Stimulated activated naive CD4-positive, alpha-beta T cell (primary cell): ENCODE measurements around the gene APOA5.

Experiments
- DNase-seq, 6 experiments: peaks; one replicate each; lab custom pipeline; 2025; lab: John Stamatoyannopoulos, UW

The APOA5 gene

DNA sequence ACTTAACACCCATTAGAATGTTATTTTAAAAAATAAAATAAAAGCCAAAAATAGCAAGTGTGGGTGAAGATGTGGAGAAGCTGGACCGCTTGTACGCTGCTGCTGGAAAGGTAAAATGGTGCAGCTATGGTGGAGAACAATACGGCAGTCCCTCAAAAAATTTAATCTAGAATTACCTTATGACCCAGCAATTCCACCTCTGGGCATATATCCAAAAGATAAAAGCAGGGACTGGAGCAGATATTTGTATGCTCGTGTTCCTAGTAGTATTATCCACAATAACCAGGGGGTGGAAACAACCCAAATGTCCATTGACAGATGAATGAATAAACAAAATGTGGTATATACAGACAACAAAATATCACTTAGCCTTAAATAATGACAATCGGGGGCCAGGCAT, 6.1 kb upstream of the APOA5 start:
- no peak for DNase-seq

DNA sequence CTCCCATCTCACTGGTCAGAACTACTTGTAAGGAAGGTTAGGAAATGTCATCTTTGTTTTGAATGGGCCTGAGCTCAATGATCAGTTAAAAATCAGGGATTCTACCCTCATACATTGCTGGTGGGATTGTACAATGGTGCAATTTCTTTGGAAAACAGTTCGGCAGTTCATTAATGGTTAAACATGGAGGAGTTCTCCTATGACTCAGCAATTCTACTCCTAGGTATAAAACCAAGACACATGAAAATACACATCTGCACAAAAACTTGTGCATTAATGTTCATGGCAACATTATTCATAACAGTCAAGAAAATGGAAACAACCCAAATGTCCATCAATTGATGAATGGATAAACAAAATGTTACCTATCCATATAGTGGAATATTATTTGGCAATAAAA, 4.9 kb upstream of the APOA5 start:
- no peak for DNase-seq

DNA sequence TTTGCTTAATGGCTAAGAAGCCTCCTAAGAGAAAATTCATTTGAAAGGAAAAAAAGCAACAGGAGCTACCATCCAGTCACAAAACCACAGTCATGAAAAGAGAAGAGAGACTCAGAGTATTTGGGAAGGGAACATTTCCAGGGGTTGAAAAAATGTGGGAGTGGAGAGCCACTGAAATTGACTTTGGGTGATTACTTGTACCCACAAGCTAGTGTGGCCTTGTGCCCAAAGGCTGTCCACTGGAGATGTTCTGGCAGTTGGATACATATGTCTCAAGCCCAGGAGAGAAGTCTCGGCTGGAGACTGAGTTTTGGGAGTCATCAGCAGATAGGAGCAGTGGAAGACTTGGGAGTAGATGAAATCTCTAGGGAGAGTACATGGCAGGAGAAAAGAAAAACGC, 3.2 kb upstream of the APOA5 start:
- no peak for DNase-seq

DNA sequence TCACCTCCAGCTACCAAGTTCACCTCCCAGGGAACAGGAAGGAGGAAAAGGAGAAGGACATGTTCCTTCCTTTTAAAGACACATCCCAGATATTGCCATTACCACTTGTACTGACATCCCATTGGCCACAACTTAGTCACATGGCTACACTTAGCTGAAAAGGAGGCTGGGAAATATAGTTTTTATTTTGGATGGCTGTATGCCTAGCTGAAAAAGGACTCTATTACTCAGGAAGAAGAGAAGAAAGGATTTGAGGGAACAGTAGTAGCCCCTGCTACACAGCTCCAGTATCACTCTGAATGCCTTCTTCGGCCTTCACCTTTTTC, 2.1 kb upstream of the APOA5 start:
- DNase-seq: no peak

DNA sequence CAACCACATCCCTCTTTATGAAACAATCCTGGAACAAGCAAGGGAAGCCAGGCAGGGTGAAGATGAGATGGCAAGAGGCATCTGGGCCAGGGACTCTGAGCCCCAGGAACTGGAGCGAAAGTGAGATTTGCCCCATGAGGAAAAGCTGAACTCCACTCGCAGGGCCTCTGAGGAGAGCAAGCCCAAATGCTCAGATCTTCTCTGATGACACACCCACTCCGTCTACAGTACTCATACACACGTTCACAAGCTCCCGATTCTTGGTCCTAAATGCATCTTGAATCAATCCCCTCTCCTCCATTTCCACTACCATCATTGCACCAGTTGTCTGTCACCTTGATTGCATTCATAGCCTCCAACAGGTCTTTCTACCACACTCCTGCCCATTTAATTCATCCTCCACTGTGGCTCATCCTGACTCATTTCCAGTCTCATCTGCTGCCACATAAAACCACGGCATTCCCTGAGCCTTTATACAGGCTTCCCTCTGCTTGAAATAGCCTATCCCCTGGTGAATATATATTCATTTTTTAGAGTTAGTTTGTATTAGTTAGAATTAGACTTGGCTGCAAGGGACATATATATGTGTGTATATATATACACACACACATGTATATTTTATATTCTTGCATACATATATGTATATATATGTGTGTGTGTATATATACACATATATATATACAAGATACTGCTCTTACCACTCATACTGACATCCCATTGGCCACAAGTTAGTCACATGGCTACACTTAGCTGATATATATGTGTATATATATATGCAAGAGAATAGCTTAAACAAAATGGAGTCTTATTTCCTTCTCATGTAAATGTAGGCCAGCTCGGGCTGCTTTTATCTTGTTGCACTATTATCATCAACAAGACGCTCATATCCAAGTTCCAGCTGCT, 1.4 kb upstream of the APOA5 start:
- no peak for DNase-seq

DNA sequence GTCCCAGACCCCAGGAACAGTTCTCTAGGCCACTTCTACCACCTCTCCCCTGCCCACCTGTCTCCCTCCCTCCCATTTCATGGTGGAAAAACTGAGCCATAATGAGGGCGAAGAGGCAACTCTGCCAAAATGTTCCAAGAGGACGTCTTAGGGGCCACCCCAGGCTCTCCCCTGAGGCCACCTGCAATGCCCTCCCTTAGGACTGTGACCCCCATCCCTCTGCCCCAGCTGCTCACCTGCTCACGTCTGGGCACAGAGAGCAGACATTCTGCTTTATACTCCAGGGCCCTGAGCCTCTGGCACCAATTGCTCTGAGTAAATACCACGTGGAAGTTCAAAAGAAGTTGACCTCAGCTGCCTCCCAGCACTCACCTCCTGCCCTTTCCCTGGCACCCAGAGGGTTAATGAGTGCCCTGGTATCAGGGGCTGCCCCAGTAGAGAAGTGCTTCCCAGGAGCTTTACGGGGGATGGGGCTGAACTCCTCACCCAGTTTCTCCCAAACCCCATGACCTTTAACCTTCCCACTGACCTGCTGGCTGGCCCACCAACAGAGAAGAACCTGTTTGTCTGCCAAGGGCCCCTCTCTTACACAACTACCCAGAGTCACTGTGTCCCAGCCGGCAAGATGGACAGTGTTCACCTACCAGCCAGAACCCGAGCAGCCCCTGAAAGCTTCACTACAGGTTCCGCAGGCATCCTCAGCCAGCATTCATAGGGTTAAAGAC, 627 bp upstream of the APOA5 start:
- no peak for DNase-seq

DNA sequence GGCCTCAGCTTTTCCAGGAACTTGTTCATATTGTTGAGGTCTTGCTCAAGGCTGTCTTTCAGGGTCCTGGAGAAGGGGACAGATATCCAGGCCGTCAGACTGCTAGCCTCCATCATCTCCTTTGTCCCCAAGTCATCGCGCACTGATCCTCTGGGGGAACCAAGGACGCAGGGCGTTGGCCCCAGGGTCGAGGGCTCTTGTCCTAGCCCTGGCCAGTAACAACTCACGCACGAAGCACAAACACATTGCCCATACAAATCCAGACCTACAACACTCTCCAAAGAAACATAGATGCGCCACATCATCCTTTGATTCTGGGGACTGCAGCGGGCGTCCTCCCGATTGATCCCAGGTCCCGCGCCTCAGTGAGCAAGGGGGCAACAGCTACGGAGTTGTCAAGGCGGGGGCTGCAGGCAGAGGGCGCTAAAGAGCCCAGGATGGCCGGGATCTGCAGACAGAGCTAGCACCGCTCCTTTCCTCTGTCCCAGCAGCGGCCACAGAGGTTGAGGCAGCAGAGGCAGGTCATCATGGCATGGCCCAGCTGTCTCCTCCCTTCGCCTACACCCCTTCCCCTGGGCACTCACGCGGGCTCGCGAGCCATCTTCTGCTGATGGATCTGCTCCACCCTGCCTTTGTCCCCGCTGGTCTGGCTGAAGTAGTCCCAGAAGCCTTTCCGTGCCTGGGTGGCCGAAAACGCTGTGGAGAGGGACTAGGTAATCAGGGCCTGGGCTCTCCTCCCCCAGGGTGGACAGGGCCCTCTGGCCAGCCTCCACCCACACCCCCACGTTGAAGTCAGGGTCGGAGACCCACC, 472 bp downstream of the APOA5 start:
- peak; percentile 27 to 78 (median 66) for DNase-seq

DNA sequence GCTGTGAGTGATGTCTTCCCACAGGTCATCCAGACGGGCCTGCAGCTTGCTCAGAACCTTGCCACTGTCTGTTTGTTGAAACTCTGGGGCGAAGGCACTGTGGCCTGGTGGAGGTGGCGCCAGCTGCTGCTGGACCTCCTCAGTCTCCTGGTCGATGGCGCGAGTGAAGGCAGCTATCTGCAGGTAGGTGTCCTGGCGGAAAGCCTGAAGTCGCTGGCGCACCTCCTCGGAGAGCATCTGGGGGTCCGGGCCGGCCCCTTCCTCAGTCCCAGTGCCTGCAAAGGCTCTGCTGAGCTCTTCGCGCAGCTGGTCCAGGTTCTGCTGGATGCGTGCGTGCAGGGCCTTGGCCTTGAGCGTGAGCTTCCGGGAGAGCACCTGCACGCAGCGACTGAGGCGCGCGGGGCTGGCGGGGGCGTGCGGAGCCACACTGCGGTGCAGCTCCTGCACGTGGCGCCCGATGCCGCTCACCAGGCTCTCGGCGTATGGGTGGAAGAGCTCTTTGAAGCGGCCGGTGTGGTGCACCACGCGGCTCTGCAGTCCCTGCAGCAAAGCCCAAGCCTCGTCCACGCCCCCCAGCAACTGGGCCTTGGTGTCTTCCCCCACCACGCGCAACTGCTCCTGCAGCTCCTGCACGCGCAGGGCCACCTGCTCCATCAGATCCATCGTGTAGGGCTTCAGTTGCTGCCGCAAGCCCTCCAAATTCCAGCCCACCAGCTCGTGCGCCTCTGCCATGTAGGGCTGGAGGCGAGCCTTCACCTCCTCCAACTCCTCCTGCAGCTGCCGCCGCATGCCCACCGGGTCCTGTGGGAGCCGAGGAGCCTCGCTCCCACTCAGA, 1.3 kb downstream of the APOA5 start:
- DNase-seq: no peak

DNA sequence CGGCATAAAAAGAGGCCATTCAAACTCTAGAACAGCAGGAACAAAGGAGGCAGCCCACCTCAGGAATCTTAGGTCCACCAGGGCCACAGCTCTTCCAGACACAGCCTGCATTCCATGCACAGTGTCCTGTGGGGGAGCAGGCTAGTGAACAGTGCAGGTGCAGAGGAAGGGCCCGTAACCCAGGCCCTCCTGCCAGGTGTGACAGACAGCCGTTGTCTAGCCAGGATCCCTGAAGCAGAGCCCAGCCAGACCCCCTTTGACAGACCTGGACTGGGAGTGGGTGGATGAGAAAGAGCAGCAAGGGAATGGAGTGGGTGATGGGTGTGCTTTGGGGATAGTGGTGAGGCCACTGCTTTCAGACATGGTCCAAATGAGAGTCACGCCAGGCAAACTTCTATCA, 2.7 kb downstream of the APOA5 start:
- DNase-seq: no peak

DNA sequence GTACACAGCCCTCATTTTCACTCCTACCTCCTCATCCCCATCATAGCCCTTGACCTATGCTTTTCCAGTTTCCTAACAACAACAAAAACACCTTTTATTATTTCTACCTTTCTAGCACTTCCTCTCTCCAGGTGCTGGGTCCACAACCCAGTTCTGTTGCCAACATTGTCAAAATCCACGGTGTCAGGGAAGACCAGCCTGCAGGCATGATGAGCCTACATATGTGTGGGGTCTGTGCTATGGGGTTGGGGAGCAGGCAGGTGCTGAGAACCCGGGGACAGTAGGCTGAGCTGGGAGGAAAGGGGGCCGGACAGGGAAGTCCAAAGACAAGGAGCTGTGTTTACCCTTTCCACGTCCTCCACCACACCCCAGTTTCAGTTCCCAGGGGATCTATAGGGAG, 3.1 kb downstream of the APOA5 start:
- no peak for DNase-seq

DNA sequence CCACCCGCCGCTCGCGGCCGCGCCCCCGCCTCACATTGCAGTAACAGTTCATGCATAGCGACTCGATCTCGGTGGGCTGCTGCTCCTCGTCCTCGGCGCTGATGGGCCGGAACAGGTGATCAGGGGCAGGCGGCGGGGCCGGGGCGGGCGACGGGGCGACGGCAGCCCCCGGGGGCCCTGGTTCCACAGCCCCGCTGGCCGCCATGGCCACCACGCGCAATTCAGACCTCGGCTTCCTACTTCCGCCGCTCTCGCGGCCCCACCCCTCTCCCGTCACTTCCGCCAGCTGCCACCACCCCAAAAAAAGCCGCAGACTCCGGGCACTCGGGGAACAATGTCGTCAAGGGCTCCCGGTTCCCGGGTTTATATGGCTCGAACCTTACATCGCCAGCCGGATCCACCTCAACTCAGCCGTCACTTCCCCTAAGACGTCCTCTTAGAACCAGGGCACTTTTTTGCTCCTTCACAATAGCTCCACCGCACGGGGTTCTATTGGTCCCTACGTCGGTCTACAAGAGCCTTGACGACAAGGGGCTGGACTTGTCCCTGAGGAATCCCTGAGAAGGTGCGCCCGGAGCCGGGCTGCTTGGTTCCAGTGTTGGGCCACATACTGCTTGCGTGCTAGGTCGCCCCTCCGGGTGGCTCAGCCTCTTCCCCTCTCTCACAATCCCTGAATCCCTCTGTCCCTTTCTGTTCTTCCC, 3.7 kb downstream of the APOA5 start, which contains the start of gene ZPR1:
Gene ZPR1 (minus strand): TSS at position 238 of the 701 bp plus-strand sequence. CDS start 33 bp downstream, at position 205.
- peak; percentile 73 to 89 (median 81) for DNase-seq

DNA sequence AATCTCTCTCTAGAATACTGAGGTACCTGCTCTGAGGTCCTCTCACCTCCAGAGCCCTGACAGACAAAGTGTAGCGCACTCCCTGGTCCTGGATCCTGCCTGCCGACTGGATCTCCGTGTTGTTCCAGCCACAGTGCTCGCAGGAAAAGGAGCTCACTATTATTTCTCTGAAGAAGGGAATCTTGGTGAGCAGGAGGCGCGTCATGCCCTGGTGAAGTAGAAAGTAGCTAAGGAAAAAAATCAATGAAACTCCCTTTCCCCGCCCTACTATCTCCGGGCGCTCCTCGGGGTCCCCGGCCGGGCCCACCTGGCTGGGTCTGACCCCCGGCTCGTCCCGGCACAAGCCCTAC, 4.3 kb downstream of the APOA5 start:
- DNase-seq: no peak

DNA sequence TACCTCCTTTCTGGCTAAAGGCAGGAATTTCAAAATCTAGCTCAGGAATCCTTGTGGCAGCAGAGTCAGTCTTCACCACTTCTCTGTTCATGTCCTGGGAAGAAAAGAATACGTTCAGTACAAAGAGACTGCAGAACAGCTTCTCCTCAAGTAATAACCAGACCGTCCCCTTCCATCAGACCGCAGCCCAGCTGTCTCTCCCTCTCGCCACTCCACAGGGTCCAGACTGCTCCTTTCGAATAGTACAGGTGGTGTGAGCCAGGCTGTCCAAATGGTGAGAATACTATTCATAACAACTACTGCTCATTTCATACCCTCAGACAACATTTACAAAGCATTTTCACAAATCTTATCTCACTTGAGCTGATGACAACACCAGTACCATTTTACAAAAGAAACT, 4.7 kb downstream of the APOA5 start:
- DNase-seq: no peak

DNA sequence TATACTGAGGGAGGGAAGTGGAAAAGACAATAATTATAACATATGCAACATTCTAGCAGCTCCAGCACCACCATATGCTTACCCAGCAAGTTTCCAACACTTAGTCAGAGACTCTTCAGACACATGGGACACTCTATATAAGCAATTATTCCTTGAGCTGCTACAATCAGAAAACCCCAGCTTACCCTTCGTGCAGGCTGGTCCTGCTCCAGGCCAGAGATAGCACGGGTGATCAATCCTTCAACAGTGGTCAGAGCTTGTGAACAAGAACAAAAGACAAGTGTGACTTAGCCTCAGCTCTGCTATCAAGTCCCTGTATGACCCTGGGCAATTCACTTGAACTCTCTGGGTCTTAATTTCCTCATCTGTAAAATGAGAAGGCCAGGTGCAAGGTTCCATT, 5.4 kb downstream of the APOA5 start:
- DNase-seq: no peak

DNA sequence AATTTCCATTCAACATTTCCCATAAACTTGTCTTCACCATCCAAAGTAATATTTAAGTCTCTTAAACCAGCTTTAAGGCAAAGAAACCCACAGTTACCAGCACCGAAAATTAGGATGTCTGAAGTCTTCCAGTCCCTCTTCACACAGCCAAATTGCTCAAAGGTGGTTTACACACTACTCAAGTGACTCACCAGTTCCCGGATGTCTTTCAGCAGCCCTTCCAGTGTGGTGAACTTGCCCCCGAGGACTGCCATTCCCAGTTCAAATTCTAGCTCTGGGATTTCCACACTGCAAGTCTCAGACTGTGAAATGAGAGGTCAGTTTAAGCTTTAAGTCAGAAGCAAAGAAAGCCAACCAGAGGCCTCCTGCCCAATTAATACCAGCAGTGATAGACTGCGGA, 9.0 kb downstream of the APOA5 start:
- DNase-seq: no peak

DNA sequence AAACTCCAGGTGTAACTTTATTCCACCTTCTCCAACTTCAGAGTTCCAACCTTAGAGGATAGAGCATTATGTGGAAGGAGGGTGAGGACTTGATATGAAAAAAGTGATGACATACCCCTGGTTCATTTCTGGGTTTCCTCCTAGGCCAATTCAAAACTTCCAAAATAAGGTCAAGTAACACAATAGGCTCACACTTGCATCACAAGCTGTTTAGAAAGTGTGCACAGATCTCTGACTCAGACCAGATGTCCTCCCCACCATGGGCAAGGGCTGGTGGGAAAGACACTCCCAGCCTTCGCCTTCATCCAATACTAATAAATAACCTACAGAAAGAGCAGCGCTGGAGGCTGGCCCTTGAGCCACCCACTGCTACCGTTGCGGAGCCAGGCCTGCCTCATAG, 13.1 kb downstream of the APOA5 start:
- DNase-seq: no peak

DNA sequence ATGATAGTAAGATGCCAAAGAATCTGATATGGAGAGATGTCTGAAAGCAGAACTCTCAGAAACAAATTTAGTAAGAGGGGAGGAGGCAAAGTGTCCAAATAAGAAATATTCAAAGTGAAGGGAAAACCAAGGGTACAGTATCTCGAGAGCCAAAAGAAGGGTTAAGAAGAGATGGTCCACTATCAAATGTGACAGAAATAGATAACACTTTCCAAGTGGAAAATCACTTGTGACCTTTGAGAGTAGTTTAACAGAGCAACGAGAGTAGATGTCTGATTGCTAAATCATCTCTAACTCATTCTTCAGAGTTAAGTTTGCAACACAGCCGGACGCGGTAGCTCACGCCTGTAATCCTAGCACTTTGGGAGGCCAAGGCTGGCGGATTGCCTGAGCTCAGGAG, 14.6 kb downstream of the APOA5 start:
- DNase-seq: no peak

DNA sequence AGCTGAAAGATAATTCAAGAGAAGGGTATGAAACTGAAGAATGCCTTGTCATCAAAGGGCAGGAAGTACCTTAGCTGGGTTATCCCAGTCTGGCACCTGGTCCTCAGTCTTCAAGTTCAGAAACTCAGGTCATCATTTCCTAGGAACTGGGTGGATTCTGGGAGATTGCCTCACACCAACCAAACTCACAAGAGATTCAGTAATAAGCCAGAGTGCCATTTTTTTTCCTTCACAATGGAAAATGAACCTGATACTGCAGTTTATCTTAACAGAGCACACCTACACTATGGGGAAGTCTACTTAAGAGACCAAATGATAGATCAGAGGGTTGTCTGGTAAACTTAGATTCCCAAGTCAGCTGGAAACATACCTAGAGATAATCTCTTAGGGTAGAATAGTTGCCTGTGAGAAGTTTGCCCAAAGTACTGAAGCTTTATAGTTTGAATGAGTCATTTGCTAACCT, 15.1 kb downstream of the APOA5 start:
- DNase-seq: no peak

DNA sequence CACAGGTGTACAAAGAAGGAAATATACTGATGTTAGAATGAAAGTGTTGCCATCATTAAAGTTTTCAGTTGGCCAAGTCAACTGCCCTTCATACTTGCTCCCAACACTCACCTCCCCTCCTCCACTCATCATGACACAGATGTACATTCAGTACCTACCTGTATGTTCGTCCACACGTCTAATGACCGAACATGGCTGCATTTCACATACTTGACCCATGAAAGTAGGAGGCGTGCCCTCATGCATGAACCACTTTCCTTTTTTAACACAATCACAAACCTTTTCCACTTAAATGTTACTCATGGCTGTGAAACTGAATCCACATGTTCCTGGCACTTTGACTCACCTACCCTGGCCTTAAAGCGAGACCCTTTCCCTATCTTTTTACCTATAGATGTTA, 15.7 kb downstream of the APOA5 start:
- DNase-seq: no peak

DNA sequence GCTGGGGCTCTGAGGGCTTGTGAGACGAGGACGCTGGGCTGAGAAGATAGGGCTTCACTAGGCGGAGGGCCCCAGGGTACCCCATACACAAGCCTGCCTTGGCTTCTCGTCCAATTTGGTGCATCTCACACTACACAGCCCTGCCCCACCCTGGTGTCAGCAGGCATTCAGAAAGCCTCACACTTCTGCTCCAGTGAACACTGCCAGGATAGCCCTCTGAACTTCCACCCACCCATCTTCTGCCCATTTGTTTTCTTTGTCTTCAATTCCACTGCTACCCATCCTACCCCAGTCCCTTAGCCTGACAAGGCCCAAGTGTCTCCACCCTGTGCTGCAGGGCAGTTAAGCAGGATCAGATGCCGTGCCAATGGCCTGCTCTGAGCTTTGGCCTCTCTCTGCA, 17.0 kb downstream of the APOA5 start:
- no peak for DNase-seq
